Medulla oblongata (tissue), 1 donor: ENCODE results near the gene COPS7B.
"Not testable (repeated sequence)": the region's sequence is repeated elsewhere in the genome, so short reads cannot be mapped to it uniquely, and the experiment has no call there.

Source experiments
- DNase-seq: peaks from one replicate; pipeline ENCODE4 v3.0.0-alpha.2; 2015; ENCODE audit errors: extremely low spot score

The COPS7B gene

GRCh38 chr2:231786177-231786916 is at the start of gene COPS7B:
TSS of gene COPS7B (plus strand) at chr2:231786445. CDS start at chr2:231788571, 2,126 bp downstream.
- peak; percentile 66 for DNase-seq

DNA sequence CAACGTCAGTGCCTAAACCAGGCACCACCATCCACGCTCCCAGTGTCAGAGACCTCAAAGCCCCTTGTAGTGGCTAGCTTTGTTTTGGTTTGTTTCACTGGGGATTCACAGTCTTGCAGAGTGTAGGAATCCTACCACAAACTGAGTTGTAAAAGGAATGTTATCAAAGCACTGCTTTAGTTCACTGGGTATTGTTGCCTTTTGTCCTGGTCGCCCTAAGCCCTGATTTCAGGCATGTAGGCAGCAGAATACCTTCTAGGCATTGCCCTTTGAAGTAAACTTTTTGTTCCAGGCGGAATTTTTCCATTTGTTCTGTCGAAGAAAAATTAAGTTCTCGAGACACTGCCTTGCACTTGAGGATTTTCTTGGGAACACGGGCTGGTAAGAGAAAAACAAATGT is 48.5 kb upstream of the COPS7B start:
- no peak for DNase-seq

- peak; percentile 23 for DNase-seq
These were observed 42.7 kb upstream of the COPS7B start for GRCh38 chr2:231743376-231744116.

GRCh38 chr2:231745303-231746038 is 40.8 kb upstream of the COPS7B start:
- no peak for DNase-seq

DNA sequence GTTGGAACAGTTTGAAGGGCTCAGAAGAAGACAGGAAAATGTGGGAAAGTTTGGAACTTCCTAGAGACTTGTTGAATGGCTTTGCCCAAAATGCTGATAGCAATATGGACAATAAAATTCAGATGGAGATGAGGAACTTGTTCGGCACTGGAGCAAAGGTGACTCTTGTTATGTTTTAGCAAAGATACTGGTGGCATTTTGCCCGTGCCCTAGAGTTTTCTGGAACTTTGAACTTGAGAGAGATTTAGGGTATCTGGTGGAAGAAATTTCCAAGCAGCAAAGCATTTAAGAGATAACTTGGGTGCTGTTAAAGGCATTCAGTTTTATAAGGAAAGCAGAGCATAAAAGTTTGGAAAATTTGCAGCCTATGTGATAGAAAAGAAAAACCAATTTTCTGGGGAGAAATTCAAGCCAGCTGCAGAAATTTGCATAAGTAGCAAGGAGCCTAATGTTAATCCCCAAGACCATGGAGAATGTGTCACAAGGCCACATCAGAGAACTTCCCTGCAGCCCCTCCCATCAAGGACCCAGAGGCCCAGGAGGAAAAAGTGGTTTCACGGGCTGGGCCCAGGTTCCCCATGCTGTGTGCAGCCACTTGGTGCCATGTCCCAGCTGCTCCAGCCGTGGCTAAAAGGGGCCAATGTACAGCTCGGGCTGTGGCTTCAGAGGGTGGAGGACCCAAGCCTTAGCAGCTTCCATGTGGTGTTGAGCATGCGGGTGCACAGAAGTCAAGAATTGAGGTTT is 37.9 kb upstream of the COPS7B start:
- DNase-seq, result not testable (repeated sequence)

- not testable (repeated sequence) for DNase-seq
These were observed 37.2 kb upstream of the COPS7B start for GRCh38 chr2:231749016-231749415.

DNA sequence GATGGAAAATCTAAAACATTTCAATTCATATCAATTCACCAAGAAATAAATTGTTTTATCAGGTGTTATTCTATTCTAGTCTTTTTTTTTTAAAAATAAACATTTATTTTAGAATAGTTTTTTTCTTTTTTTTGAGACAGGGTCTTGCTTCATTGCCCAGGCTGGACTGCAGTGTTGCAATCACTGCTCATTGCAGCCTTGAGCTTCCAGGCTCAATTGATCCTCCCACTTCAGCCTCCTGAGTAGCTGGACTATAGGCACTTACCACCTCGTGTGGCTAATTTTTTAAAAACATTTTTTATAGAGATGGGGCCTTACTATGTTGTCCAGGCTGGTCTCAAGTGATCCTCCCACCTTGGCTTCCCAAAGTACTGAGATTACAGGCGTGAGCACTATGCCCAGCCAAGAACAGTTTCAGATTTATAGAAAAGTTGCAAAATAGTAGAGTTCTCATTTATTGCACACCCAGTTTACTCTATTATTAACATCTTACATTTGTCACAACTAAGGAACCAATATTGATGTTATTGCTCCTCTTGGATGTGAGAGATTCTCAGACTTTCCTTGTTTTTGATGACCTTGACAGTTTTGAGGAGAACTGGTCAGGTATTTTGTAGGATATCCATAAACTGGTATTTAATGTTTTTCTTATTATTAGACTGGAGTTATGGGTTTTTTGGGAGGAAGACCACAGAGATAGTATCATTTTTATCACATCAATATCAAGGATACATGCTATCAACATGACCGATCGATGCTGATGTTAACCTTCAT is 35.0 kb upstream of the COPS7B start:
- no peak for DNase-seq

DNA sequence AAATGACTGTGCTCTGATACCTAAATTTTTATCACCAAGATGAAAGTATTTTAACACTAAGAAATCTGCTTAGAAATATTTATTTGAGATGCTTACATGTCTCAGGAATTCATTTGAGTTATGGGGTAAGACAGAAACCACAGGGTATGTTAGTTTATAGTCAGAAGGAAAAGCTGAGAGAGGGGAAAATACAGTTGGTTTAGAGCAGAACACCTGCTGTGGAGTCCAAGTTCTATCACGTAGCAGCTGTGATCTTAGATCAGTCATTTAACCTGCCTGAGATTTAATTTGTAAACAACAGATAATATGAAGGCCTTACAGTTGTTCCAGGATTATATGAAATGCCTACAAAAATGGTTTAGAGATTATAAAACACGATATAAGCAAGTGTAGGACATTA is 34.2 kb upstream of the COPS7B start:
- DNase-seq, result no peak

GRCh38 chr2:231761735-231762134 is 24.5 kb upstream of the COPS7B start:
- DNase-seq, result no peak

DNA sequence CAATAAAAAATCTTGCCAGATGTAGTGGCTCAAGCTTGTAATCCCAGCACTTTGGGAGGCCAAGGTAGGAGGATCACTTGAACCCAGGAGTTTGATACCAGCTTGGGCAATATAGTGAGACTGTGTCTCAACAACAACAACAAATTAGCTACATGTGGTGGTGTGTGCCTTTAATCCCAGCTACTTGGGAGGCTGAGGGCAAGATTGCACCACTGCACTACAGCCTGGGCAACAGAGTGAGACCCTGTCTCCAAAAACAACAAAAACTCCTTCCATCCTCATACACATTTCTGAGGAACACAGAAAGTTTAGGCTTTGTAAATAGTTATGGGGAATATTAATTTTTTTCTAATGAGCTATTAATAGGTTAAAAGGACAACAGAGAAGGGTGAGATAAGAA is 22.1 kb upstream of the COPS7B start:
- no peak for DNase-seq

GRCh38 chr2:231764760-231765159 is 21.5 kb upstream of the COPS7B start:
- DNase-seq, result peak; percentile 75

DNA sequence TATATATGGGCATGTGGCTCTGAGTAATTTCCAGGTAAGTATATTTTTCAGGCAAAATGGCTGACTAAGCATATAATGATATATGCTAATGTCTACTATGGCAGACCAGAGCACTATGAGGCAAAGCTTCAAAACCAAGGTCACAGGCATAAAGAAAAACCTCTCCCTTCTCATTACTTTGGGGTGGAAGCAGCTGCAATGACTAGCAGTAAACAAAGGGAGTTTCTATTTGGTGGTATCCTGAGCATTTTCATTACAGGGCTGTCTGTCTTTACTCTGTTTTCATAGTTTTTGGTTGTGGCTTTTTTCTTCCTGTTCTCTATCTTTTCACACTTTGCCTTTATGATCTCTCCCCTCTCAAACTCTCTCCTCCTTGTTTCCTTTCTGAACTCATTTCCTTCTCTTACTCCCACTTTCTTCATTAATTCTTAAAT is 20.7 kb upstream of the COPS7B start:
- no peak for DNase-seq

DNA sequence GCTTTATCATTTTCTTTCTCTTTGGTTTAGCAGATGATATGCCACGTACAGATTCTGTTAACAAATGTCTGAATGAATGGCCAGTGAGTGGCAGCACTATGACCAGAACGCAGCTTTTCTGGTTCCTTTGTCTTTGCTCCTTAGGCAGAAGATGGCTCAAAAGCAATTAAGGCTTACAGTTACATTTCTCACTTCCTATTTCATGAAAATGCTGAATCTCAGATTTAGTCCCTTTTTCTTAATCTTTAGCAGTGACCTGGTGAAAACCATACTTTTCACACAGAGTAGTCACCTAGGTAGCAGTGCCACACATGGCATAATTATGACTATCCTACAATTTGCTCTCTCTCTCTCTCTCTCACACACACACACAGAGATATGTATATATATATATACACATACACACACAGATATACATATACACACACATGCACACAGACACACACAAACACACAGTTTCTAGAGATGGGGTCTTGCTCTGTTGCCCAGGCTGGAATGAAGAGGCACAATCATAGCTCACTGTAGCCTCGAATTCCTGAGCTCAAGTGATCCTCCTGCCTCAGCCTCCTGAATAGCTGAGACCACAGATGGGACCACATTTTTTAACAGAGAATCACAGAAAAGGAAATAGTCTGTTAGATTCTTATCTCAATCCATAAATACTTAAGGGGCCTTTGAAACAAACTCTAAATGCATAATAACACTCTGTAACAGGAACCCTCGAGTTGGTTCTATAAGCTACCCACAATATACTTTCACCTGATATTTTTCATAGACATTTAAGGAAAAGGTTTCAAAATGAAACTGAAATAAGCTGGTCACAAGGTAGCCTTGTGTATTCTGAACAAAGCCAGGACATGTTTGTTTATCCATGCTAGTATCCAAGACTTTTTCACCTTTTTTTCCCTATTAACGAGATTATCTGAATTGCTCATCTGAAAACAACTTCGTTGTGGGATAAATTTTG is 16.8 kb upstream of the COPS7B start:
- no peak for DNase-seq

- no peak for DNase-seq
These were observed 5.9 kb upstream of the COPS7B start for GRCh38 chr2:231780123-231780908.

GRCh38 chr2:231780909-231781797 is 5.1 kb upstream of the COPS7B start, which contains the start of gene PDE6D:
TSS of gene PDE6D (minus strand) at chr2:231781282. CDS start at chr2:231781114, 168 bp downstream.
- peak; percentile 99 for DNase-seq

DNA sequence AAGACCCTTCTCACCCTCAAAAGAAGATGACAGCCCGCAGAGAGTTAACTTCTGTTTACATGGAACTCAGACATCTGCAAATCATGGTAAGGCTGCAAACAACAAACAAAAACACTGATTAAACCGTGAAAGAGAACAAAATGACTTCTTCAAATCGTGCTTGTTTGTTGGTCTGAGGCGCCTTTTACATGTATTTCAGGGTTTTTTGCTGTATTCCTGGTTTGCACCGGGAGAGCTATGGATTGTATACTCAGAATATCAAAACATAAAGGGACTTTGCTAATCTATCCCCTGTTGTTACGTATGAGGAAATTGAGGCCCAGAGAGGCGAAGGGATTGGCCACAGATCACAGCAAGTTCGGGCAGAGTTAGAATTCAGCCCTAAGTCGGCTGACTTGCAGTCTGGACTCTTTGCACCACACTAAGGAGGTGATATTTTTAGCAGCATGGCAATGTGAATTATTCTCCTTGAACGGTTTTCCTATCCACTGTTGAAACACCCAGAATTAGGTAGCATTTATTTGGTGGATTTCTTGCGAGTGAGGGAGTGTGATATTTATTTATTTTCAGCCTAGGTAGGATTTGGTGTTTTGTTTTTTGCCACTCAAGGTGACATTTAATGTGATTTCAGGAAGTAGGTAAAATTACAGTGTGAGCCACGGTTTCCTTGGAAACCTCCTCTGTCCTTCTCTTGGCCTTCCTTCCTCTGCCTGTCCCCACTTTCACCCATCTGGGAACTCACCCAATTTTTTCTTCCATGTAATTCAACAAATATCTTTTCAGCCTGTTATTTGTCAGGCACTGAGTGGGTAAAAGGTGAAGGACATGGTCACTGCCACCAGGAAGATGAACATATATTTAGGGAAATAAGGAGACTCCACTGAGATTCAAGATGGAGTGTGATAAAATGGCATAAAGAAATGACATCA is 4.2 kb upstream of the COPS7B start:
- DNase-seq, result peak; percentile 60

GRCh38 chr2:231785413-231785812 is 832 bp upstream of the COPS7B start:
- DNase-seq, result no peak
